AG09309 (cell line): Measurements from ENCODE around the gene HLA-A.
A peak's percentile ranks its signal among the peaks of the same experiment; 100 is the strongest.

Experiments used
- DNase-seq: peaks from one replicate; pipeline ENCODE4 v3.0.0-alpha.2; 2010; ENCODE audit warnings: low read depth
- H3K4me3 ChIP-seq: 2 replicates; pipeline ENCODE4 v1.5.1; 2011; ENCODE audit warnings: mild to moderate bottlenecking, low read depth, low read length, moderate library complexity; ENCODE audit not compliant: control insufficient read depth
- TF ChIP-seq, protein P1 (sequence below): IDR thresholded peaks from 2 replicates; pipeline ENCODE4 v1.5.1; 2011; ENCODE audit warnings: mild to moderate bottlenecking, low read depth, low read length, inconsistent platforms; ENCODE audit not compliant: insufficient read depth, control insufficient read depth; ENCODE audit errors: missing control alignments

The HLA-A gene

GRCh38 chr6:29933955-29934354, 8.4 kb upstream of the HLA-A start:
- TF ChIP-seq, protein P1, sequence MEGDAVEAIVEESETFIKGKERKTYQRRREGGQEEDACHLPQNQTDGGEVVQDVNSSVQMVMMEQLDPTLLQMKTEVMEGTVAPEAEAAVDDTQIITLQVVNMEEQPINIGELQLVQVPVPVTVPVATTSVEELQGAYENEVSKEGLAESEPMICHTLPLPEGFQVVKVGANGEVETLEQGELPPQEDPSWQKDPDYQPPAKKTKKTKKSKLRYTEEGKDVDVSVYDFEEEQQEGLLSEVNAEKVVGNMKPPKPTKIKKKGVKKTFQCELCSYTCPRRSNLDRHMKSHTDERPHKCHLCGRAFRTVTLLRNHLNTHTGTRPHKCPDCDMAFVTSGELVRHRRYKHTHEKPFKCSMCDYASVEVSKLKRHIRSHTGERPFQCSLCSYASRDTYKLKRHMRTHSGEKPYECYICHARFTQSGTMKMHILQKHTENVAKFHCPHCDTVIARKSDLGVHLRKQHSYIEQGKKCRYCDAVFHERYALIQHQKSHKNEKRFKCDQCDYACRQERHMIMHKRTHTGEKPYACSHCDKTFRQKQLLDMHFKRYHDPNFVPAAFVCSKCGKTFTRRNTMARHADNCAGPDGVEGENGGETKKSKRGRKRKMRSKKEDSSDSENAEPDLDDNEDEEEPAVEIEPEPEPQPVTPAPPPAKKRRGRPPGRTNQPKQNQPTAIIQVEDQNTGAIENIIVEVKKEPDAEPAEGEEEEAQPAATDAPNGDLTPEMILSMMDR: no peak
- H3K4me3 ChIP-seq: no peak overlapping the region
- DNase-seq: no peak

GRCh38 chr6:29935273-29935955, 6.9 kb upstream of the HLA-A start:
- TF ChIP-seq, protein P1: no peak
- no peak overlapping the region for H3K4me3 ChIP-seq
- no peak for DNase-seq

GRCh38 chr6:29938746-29939508, 3.4 kb upstream of the HLA-A start:
- TF ChIP-seq, protein P1: no peak
- DNase-seq: no peak
- H3K4me3 ChIP-seq: no peak overlapping the region

- TF ChIP-seq, protein P1: no peak
- no peak for DNase-seq
- no peak overlapping the region for H3K4me3 ChIP-seq
These were observed 1.3 kb upstream of the HLA-A start for GRCh38 chr6:29941016-29941415.

DNA sequence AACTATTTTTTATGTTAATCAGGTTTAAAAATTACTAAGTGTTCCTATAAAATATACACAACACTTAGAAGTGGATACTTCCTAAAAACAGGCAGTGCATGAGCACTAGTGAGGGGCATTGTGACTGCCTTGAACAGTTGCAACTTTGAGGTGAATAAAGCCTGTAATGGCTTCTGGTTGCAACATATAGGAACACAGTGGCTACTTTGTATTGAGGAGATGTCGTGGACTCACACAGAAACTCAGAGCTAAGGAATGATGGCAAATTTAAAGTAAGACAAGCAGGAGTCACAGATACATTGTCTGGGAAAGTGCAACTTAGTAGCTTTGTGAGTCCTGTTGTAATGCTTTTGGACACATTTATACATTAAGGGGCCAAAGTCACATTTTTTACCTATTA, 861 bp upstream of the HLA-A start:
- no peak for DNase-seq
- no peak overlapping the region; the same call in 1 of the 2 replicates for H3K4me3 ChIP-seq
- TF ChIP-seq, protein P1: no peak

DNA sequence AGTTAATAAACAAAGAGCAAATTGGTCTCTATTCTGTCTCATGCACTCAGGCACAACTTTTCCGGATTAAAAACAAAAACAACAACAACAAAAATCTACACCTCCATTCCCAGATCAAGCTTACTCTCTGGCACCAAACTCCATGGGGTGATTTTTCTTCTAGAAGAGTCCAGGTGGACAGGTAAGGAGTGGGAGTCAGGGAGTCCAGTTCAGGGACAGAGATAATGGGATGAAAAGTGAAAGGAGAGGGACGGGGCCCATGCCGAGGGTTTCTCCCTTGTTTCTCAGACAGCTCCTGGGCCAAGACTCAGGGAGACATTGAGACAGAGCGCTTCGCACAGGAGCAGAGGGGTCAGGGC, 437 bp upstream of the HLA-A start:
- no peak for DNase-seq
- TF ChIP-seq, protein P1: no peak
- peak overlapping the region; percentile 71 for H3K4me3 ChIP-seq
